GM18505 (cell line): ENCODE measurements around the gene LIPJ.

Source experiments
- ATAC-seq: cut with Tn5 transposase; IDR thresholded peaks from one replicate; pipeline ENCODE4 v1.9.1; 2021; ENCODE audit not compliant: unreplicated experiment
- POLR2A ChIP-seq: IDR thresholded peaks from 4 replicates; pipeline ENCODE4 v1.6.1; 2011; ENCODE audit warnings: borderline replicate concordance; ENCODE audit not compliant: insufficient read depth, insufficient read length; ENCODE audit errors: extremely low read depth

The LIPJ gene

DNA sequence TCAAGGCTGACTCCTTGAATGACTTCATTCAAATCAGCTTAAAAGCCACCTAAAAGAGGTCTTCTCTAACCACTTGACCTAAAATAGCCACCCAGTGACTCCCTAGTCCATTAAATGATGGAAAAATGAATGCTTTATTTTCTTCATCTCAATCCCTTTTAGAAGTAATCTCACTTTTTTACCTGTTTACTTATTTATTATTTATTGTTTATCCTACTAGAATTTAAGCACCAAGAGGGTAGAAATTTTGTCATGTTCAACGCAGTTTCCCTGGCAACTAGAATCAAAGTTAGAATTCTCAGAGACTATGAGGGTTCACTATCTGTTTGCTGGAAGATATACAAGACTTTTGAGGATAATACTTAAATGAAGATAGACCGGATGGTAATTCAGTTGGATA lies at the start of gene LIPJ:
Gene LIPJ (plus strand): TSS at position 301 of the 400 bp plus-strand sequence. CDS start 3,926 bp downstream, outside the sequence.
- TF ChIP-seq POLR2A = no peak
- no peak for ATAC-seq

DNA sequence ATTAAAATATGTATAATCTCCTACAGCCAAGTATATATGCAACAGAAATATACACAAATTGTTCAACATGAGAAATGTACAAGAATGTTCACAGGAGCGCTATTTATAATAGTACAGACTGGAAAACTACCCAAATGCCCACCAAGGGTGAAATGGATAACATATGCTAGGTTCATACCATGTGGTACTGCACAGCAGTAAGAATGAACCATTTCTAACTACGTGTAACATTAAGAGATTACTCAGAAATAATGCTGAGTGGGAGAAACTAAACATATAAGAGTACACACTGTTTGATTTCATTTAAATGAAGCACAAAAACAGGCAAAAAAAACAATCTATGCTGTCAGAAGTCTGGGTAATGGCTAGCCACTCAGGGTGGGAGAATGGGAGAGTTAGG lies 49.2 kb upstream of the LIPJ start:
- no peak for ATAC-seq
- TF ChIP-seq POLR2A = no peak

GRCh38 chr10:88538048-88538447 lies 48.5 kb upstream of the LIPJ start:
- no peak for ATAC-seq
- no peak for TF ChIP-seq POLR2A

DNA sequence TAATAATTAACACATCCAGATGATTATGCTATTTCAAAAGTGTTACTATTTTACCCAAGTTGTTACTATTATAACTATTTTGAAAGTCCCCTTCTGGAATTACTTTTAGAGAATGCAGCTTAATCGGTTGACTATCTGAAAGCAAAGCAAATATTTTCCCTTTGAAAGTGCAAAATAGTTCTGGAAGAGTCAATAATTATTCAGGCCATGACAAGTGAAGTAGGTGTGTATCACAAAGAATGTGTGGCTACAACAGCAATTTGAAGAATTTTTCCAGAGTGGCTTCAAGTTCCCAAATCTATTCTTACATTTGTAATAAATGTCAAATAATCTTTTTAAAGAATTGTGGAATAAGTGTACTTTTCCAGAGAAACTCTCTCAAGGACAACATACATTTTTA lies 46.2 kb upstream of the LIPJ start:
- TF ChIP-seq POLR2A = no peak
- no peak for ATAC-seq

- ATAC-seq = no peak
- TF ChIP-seq POLR2A = no peak
Observed at GRCh38 chr10:88541116-88541626, 45.4 kb upstream of the LIPJ start.

GRCh38 chr10:88542522-88542921 lies 44.0 kb upstream of the LIPJ start:
- ATAC-seq = no peak
- TF ChIP-seq POLR2A = no peak

DNA sequence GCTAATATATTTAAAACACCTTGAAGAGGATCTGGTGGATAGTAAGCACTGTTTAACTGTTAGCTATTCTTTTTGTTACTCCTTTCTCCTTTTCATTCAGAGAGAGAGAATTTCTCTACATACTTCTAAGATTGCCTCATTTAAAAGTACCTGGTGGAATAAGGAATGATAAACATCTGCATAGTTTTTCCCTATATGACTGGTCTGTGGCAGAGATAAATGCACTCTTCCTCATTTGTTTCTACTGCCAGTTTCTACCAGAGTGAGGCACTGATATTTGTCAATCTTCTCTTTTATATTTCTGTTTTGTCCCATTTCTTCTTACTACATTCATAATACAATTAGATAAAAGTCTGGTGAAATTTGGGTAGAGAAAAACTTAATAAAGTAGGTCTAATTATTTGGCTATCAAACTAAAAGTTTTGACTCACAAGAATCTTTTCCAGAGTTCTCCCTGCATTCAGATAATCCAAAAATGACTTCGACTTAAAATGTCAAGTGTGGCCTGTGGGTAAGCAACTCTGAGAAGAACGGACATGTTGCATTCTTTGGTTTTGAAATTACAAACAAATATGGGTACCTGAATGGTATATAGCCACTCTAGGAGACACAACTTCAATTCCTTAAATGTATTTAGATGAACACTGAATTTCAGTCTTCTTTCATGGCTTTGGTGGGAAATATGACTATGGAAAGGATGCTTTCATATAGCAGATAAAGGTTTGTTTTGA lies 42.3 kb upstream of the LIPJ start:
- ATAC-seq = no peak

GRCh38 chr10:88545359-88545758 lies 41.2 kb upstream of the LIPJ start:
- TF ChIP-seq POLR2A = no peak
- no peak for ATAC-seq

More for the DNA sequence above, 42.3 kb upstream of the LIPJ start:
- no peak for TF ChIP-seq POLR2A

DNA sequence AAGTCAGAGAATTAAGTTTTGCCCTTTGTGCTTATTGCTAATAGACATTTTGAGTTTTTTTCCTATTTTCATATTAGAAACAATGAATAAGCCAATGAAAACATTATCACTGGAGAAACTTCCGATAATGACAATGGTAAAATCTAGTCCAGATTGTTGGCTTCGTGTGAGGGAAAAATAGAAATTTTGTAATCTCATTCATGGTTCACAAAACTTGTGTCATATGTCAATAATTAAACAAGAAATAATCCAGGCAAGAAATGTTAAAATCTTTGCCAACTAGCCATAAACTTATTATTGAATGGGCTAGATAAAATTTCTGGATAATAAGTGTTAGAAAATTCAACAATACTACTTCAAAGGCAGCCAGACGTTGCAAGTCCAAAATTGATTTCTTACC lies 40.1 kb upstream of the LIPJ start:
- TF ChIP-seq POLR2A = no peak
- ATAC-seq = no peak

GRCh38 chr10:88551246-88551645 lies 35.3 kb upstream of the LIPJ start:
- no peak for ATAC-seq
- TF ChIP-seq POLR2A = no peak

GRCh38 chr10:88553116-88553752 lies 33.3 kb upstream of the LIPJ start:
- TF ChIP-seq POLR2A = no peak
- ATAC-seq = peak; percentile 71

- no peak for ATAC-seq
- no peak for TF ChIP-seq POLR2A
Observed at GRCh38 chr10:88555190-88555908, 31.2 kb upstream of the LIPJ start.

- no peak for TF ChIP-seq POLR2A
- ATAC-seq = no peak
Observed at GRCh38 chr10:88557256-88557655, 29.3 kb upstream of the LIPJ start.
